NT2/D1 (cell line): ENCODE results near the gene MCAT.

Experiments
- DNase-seq: peaks from one replicate; pipeline ENCODE4 v3.0.0-alpha.2; 2011; ENCODE audit warnings: low read depth, low spot score
- H3K27me3 ChIP-seq: 2 replicates; pipeline ENCODE4 v1.6.0; 2011; ENCODE audit warnings: mild to moderate bottlenecking; ENCODE audit not compliant: insufficient read length, insufficient read depth
- H3K36me3 ChIP-seq: 2 replicates; pipeline ENCODE4 v1.6.1; 2011; ENCODE audit warnings: mild to moderate bottlenecking, low read length, mixed read lengths; ENCODE audit not compliant: insufficient read depth, insufficient read length
- H3K4me1 ChIP-seq: 2 replicates; pipeline ENCODE4 v1.5.1; 2011; ENCODE audit not compliant: insufficient read depth, insufficient read length
- H3K4me3 ChIP-seq: 2 replicates; pipeline ENCODE4 v1.5.1; 2011; ENCODE audit warnings: low read depth; ENCODE audit not compliant: insufficient read length
- H3K9ac ChIP-seq: 2 replicates; pipeline ENCODE4 v1.6.0; 2011; ENCODE audit warnings: low read depth; ENCODE audit not compliant: insufficient read length
- H3K9me3 ChIP-seq: 2 replicates; pipeline ENCODE4 v1.5.1; 2011; ENCODE audit warnings: mild to moderate bottlenecking, low read length; ENCODE audit not compliant: insufficient read depth
- SUZ12 ChIP-seq: IDR thresholded peaks from 2 replicates; pipeline ENCODE4 v1.6.1; 2011; ENCODE audit not compliant: insufficient read length, insufficient read depth; ENCODE audit errors: extremely low read depth
- YY1 ChIP-seq: IDR thresholded peaks from 2 replicates; pipeline ENCODE4 v1.6.1; 2011; ENCODE audit not compliant: insufficient read length, insufficient read depth
- ZNF274 ChIP-seq: IDR thresholded peaks from 2 replicates; pipeline ENCODE4 v1.6.1; 2011; ENCODE audit warnings: mild to moderate bottlenecking, low read depth, low read length

The MCAT gene

DNA sequence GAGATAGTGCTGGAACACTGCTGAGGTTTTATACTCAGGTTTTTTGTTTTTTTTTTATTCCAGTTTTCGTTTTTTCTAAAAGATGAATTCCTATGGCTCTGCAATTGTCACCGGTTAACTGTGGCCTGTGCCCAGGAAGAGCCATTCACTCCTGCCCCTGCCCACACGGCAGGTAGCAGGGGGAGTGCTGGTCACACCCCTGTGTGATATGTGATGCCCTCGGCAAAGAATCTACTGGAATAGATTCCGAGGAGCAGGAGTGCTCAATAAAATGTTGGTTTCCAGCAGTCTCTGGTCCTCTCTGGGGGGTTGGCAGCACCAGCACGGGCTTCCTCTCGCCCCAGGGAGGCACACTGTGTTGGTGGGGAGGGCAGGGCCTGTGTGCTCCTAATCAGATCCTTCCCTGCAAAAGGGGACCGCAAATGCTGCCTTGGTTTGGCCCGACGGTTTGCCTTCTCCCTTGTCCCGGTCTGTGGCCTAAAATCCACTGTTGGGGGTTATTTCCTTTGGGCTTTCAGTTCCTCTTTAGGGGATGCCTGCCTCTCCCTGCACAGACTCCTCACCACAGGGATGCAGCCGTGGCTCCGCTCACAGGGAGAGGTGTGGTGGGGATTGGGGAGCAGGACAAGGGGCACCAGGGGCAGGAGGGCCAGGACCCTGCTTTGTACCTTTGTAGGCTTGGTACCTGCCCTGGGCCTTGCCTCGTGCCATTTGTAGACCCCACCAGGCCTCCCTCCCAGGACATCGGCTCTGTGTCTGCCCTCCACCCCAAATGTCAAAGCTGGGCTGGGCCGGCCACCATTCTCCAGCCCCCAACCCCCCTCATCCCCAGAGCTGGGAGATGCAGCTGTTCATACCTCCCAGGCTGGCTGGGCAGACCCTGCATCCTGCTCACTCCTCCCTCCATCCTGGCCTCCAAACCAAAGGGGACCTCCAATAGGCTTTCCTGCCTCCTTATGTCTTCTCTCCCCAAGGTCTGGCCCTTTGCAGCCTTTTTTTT, 13.5 kb downstream of the MCAT start:
- peaks cover 16% of the 10 kb centered on the region for H3K4me1 ChIP-seq
- TF ChIP-seq SUZ12 (no peak), ZNF274 (no peak), YY1 (no peak)

DNA sequence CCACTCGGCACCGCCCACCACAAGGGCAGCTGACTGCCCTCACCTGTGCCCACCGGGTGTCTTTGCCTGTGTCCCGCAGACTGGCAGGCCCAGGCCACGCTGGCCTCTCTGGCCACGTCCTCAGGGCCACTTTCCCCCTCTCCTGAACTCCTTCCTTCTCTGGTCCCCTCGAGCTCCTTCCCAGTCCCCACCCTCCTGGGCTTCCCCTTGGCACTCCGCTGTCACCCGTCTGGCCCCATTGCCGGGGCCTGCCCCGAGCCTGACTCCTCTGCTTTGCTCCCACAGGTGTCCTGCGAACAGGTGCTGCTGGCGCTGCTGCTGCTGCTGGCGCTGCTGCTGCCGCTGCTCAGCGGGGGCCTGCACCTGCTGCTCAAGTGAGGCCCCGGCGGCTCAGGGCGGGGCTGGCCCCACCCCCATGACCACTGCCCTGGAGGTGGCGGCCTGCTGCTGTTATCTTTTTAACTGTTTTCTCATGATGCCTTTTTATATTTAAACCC, 14.2 kb downstream of the MCAT start:
- Histone ChIP-seq H3K4me3 (no peak overlapping the region), H3K27me3 (no peaks in the 10 kb centered on the region), H3K9me3 (no peaks in the 10 kb centered on the region), H3K9ac (no peak overlapping the region), H3K36me3 (peaks cover 27% of the 10 kb centered on the region), H3K4me1 (peaks cover 16% of the 10 kb centered on the region)
- no peak for DNase-seq
- no peak for TF ChIP-seq ZNF274
- TF ChIP-seq SUZ12: no peak
- TF ChIP-seq YY1: no peak

More for the DNA sequence above, 13.5 kb downstream of the MCAT start:
- no peak overlapping the region for H3K9ac ChIP-seq
- no peak for DNase-seq
- no peaks in the 10 kb centered on the region for H3K9me3 ChIP-seq
- H3K36me3 ChIP-seq: peaks cover 35% of the 10 kb centered on the region
- no peak overlapping the region for H3K4me3 ChIP-seq
- no peaks in the 10 kb centered on the region for H3K27me3 ChIP-seq

DNA sequence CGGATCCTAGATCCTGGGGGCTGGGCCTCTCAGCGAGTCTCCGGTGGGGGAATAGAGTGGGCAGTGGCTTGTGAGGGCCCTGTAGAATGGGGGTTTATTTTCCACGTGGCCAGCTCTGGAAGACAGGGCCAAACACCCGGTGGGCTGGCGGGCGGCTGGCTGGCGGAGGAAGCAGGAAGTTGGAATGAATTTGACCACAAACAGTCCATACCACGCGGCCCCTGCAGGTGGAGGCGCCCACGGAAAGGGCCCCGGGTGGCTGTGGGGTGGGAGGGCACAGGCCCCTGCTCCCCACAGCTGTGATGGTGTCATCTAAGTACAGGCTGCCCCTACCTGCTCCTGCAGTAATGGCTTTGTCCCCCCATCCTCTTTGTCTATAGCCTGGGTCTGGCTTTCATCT, 15.1 kb downstream of the MCAT start:
- Histone ChIP-seq H3K36me3 (peaks cover 21% of the 10 kb centered on the region), H3K4me1 (peaks cover 14% of the 10 kb centered on the region), H3K4me3 (no peak overlapping the region), H3K9me3 (no peaks in the 10 kb centered on the region), H3K27me3 (no peaks in the 10 kb centered on the region), H3K9ac (no peak overlapping the region)
- no peak for TF ChIP-seq YY1
- no peak for TF ChIP-seq ZNF274
- no peak for TF ChIP-seq SUZ12
- no peak for DNase-seq

DNA sequence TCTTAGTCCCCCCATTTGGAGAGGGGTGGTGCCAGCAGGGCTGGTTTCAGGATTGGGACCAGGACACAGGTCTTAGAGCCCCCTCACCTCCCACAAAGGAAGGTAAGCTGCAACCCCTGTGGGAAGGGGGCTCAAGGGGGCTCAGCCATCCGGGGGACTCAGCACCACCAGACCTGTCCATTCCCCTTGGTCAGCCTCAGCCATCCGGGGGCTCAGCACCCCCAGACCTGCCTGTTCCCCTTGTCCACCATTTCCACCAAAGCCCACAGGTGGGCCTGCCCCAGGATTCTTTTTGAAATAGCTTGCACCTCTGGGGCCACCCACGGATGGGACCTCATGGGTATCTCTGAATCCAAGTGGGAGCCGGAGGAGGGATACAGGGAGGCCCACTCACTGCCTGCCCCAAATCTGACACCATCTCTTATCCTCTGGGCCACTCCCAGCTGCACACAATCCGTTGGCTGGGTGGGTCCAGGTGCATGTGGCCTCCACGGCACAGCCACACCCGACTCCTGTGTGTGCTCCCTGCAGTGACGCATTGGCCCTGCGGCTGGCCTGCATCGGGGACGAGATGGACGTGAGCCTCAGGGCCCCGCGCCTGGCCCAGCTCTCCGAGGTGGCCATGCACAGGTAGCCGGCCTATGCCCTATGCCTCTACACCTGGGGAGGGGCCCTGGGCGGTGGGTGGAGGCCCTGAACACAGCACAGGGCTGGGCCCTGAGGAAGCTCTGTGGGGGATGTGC, 15.9 kb downstream of the MCAT start:
- H3K9me3 ChIP-seq: no peaks in the 10 kb centered on the region
- H3K36me3 ChIP-seq: peaks cover 14% of the 10 kb centered on the region
- peaks cover 14% of the 10 kb centered on the region for H3K4me1 ChIP-seq
- H3K27me3 ChIP-seq: no peaks in the 10 kb centered on the region
- TF ChIP-seq SUZ12: no peak
- TF ChIP-seq YY1: no peak
- no peak for TF ChIP-seq ZNF274
- DNase-seq: no peak
- H3K9ac ChIP-seq: no peak overlapping the region
- H3K4me3 ChIP-seq: no peak overlapping the region

DNA sequence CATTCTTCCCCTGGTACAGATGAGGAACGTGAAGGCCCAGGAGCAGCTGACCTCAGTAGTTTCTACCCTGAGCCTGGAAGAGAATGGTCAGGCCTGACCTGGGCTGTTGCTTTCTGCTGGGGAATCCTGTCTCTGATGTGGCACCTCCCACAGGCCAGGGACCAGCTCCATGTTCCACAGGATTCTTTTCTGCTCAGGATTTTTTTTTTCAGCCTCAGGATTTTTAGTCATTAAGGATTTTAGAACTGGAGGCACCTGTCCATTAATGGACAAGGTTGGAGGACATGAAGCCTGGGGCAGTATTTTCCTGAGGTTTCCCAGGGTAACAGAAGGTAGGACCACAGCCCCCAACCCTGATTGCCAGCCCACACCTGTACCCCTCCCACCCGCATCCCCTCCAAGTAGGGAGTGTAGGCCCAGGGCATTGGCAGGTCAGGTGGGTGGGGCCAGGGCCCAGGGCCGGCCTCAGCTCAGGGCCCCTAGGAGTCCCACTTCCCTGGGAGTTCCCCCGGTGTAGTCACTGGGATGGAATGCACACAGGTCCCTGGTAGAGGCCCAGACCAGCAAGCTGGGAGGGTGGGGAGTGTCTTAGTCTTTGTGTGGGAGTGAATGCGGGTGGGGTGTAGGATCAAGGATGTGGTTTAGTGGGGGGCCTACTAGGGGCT, 16.6 kb downstream of the MCAT start:
- no peak for TF ChIP-seq YY1
- no peak for TF ChIP-seq SUZ12
- no peak for TF ChIP-seq ZNF274
- no peaks in the 10 kb centered on the region for H3K27me3 ChIP-seq
- H3K9me3 ChIP-seq: no peaks in the 10 kb centered on the region
- peaks cover 7% of the 10 kb centered on the region for H3K36me3 ChIP-seq
- H3K4me3 ChIP-seq: no peak overlapping the region
- no peak overlapping the region for H3K9ac ChIP-seq
- H3K4me1 ChIP-seq: peaks cover 14% of the 10 kb centered on the region
- no peak for DNase-seq

DNA sequence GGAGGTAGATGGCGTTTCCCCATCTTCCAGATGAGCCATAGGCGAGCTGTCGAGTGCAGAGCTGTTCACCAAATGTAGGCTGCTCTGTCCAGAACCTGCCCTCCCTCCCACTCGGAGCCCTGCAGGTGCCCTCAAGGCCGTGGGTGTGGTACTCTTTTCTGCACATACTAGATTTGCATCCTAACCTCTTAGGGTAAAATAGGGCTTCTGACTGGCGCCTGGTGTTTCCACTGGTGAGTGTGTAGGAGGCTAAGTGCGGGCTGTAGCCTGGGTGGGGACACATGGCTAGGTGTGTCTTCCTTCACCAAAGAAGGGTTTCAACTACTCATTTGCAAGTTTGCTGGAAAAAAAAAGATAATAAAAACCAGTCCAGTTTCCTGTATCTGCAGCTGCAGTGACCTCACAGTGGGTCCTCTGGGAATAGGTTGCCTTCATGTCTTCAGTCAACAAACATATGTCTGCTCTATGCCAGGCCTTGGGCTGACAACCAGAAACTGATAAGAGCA, 24.2 kb downstream of the MCAT start:
- H3K9me3 ChIP-seq: no peaks in the 10 kb centered on the region
- peaks cover 14% of the 10 kb centered on the region for H3K4me1 ChIP-seq
- no peaks in the 10 kb centered on the region for H3K27me3 ChIP-seq
- H3K9ac ChIP-seq: peak overlapping the region; percentile 10
- DNase-seq: no peak
- no peaks in the 10 kb centered on the region for H3K36me3 ChIP-seq
- TF ChIP-seq SUZ12 (no peak), YY1 (no peak), ZNF274 (no peak)
- no peak overlapping the region for H3K4me3 ChIP-seq
